ENCODE results near the gene ANKRD12.

- TF ChIP-seq CTCF (IDR thresholded peaks at IDR 0.05): no peak
- TF ChIP-seq POLR2A (IDR thresholded peaks at IDR 0.05): no peak
These were observed 40.5 kb downstream of the ANKRD12 start for GRCh38 chr18:9177031-9177430.
